ENCODE measurements around the gene CLEC19A. TPM values are rescaled to one million over a fixed set of nuclear protein-coding genes. Genes with fewer than 3 reads are reported as not detected.

CLEC19A gene
- total and polyA plus RNA-seq, 3 donors from 2014 or later: not detected

GRCh38 chr16:19266774-19267173 lies 18.8 kb upstream of the CLEC19A start:
- 90 to 93% methylated on average over 8 to 11 of the region's 11 CpGs for WGBS, 2 donors
- Histone ChIP-seq H3K4me3 (no peak overlapping the region), H3K36me3 (ENCODE audit: low read depth, missing control alignments) (no peaks in the 10 kb centered on the region), H3K9me3 (no peaks in the 10 kb centered on the region), H3K27ac (no peak overlapping the region), H3K27me3 (no peaks in the 10 kb centered on the region), H3K4me1 (no peaks in the 10 kb centered on the region)
- TF ChIP-seq POLR2A (IDR thresholded peaks at IDR 0.05): no peak
- TF ChIP-seq, protein P1, sequence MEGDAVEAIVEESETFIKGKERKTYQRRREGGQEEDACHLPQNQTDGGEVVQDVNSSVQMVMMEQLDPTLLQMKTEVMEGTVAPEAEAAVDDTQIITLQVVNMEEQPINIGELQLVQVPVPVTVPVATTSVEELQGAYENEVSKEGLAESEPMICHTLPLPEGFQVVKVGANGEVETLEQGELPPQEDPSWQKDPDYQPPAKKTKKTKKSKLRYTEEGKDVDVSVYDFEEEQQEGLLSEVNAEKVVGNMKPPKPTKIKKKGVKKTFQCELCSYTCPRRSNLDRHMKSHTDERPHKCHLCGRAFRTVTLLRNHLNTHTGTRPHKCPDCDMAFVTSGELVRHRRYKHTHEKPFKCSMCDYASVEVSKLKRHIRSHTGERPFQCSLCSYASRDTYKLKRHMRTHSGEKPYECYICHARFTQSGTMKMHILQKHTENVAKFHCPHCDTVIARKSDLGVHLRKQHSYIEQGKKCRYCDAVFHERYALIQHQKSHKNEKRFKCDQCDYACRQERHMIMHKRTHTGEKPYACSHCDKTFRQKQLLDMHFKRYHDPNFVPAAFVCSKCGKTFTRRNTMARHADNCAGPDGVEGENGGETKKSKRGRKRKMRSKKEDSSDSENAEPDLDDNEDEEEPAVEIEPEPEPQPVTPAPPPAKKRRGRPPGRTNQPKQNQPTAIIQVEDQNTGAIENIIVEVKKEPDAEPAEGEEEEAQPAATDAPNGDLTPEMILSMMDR (IDR thresholded peaks at IDR 0.05): no peak
- no peak for DNase-seq
- intact Hi-C loops (cut with DNase I; ENCODE audit: low total_unique reads): no loop called here

- 67 to 74% methylated on average over 2 of the region's 2 CpGs for WGBS, 2 donors
- no peaks in the 10 kb centered on the region for H3K36me3 ChIP-seq (ENCODE audit: low read depth, missing control alignments)
- intact Hi-C loops (cut with DNase I; ENCODE audit: low total_unique reads): no loop called here
- no peak overlapping the region for H3K27ac ChIP-seq
- no peaks in the 10 kb centered on the region for H3K4me1 ChIP-seq
- TF ChIP-seq, protein P1 (IDR thresholded peaks at IDR 0.05): no peak
- TF ChIP-seq POLR2A (IDR thresholded peaks at IDR 0.05): no peak
- H3K27me3 ChIP-seq: no peaks in the 10 kb centered on the region
- H3K9me3 ChIP-seq: no peaks in the 10 kb centered on the region
- H3K4me3 ChIP-seq: no peak overlapping the region
- no peak for DNase-seq
These were observed 16.4 kb upstream of the CLEC19A start for GRCh38 chr16:19269098-19269497.

DNA sequence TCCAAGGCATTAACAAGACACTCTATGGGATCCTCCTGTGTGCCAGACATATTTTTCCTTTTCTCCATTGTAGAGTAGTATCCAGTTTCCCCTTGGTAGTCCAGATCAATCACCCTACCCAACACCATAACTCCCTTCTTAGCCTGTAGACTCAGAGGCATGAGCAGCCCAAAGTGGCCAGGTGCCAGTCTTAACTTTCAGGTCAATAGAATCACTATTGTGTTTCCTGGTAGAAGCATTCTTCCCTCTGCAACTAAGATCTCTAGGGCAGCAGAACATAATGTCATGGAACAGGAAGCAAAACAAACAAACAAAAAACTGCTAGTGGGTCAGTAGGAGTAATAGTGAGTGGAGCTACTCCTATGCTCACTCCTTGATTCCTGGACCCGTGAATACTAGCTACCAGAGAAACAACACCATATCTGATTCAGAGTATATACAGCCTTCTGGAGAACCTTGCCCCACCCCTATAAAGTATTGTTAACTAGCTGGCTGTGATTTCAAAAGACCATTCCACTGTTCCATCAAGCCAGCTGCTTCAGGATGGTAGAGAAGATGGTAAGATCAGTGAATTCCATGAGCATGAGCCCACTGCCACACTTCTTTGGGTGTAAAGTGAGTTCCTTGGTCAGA lies 11.2 kb upstream of the CLEC19A start:
- Histone ChIP-seq H3K4me1 (no peaks in the 10 kb centered on the region), H3K27ac (no peak overlapping the region), H3K36me3 (ENCODE audit: low read depth, missing control alignments) (no peaks in the 10 kb centered on the region), H3K27me3 (no peaks in the 10 kb centered on the region), H3K4me3 (no peak overlapping the region), H3K9me3 (no peaks in the 10 kb centered on the region)
- no peak for DNase-seq
- no peak for TF ChIP-seq POLR2A (IDR thresholded peaks at IDR 0.05)
- TF ChIP-seq, protein P1 (IDR thresholded peaks at IDR 0.05): no peak
- intact Hi-C loops (cut with DNase I; ENCODE audit: low total_unique reads): no loop called here
- 73 to 80% methylated on average over 1 of the region's 1 CpG for WGBS, 2 donors

DNA sequence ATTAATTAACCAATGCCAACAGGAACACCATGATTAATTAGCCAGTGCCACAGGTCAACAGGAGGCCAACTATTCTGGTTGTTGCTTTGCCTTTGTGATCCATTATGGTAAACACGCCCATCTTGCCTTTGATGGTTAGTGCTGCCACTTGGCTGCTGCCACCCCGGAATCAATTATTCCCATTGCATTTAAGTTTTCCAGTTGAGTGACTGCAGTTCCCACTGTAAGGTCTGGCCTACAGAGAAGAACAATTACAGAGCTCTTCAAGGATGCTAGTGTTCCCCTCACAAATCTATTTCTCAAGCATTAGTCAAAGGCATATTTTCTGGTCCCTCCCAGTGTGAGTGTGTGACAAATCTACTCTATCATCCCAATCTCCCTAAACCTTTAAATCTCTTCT lies 7.1 kb upstream of the CLEC19A start:
- intact Hi-C loops (cut with DNase I; ENCODE audit: low total_unique reads): no loop called here
- TF ChIP-seq, protein P1 (IDR thresholded peaks at IDR 0.05): no peak
- no peak for TF ChIP-seq POLR2A (IDR thresholded peaks at IDR 0.05)
- Histone ChIP-seq H3K27me3 (no peaks in the 10 kb centered on the region), H3K4me1 (no peaks in the 10 kb centered on the region), H3K27ac (no peak overlapping the region), H3K9me3 (no peaks in the 10 kb centered on the region), H3K4me3 (no peak overlapping the region), H3K36me3 (ENCODE audit: low read depth, missing control alignments) (no peaks in the 10 kb centered on the region)
- 85 to 95% methylated on average over 2 of the region's 2 CpGs for WGBS, 2 donors
- DNase-seq: no peak

- Histone ChIP-seq H3K27ac (no peak overlapping the region), H3K36me3 (ENCODE audit: low read depth, missing control alignments) (no peaks in the 10 kb centered on the region), H3K4me3 (no peak overlapping the region), H3K27me3 (no peaks in the 10 kb centered on the region), H3K4me1 (no peaks in the 10 kb centered on the region), H3K9me3 (no peaks in the 10 kb centered on the region)
- 32 to 36% methylated on average over 2 of the region's 2 CpGs for WGBS, 2 donors
- peak; percentile 26 for DNase-seq
- TF ChIP-seq POLR2A (IDR thresholded peaks at IDR 0.05): no peak
- TF ChIP-seq, protein P1 (IDR thresholded peaks at IDR 0.05): no peak
- intact Hi-C loops (cut with DNase I; ENCODE audit: low total_unique reads): no loop called here
These were observed 4.3 kb upstream of the CLEC19A start for GRCh38 chr16:19281246-19281645.
